Measurements from ENCODE around the gene GRPR.

GRPR gene

DNA sequence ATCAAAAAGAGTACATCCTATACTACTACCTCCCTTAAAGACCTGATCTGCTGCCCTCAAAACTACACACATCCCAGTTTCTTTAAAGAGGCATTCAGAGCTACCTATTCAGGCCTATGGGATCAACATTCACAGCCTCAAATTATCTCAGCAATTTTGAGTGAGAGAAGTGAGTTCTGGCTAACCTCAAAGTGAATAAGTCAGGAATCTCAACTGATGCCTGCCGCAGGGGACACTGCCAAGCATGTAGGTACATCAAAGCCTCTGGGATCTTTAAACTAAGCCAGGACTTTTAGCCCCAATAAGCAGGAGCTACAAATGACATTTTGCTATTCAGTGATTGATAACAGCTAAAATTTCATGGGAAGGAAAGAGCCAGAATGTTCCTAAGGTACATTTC, 11.6 kb downstream of the GRPR start:
- H3K4me3 ChIP-seq: no peak overlapping the region
- DNase-seq (ENCODE audit: low spot score): no peak
- H3K27ac ChIP-seq: no peak overlapping the region
- no peak for TF ChIP-seq CTCF (IDR thresholded peaks at IDR 0.05)

GRCh38 chrX:16136080-16136479, 12.7 kb downstream of the GRPR start:
- no peak overlapping the region for H3K27ac ChIP-seq
- H3K4me3 ChIP-seq: no peak overlapping the region
- no peak for TF ChIP-seq CTCF (IDR thresholded peaks at IDR 0.05)
- no peak for DNase-seq (ENCODE audit: low spot score)

DNA sequence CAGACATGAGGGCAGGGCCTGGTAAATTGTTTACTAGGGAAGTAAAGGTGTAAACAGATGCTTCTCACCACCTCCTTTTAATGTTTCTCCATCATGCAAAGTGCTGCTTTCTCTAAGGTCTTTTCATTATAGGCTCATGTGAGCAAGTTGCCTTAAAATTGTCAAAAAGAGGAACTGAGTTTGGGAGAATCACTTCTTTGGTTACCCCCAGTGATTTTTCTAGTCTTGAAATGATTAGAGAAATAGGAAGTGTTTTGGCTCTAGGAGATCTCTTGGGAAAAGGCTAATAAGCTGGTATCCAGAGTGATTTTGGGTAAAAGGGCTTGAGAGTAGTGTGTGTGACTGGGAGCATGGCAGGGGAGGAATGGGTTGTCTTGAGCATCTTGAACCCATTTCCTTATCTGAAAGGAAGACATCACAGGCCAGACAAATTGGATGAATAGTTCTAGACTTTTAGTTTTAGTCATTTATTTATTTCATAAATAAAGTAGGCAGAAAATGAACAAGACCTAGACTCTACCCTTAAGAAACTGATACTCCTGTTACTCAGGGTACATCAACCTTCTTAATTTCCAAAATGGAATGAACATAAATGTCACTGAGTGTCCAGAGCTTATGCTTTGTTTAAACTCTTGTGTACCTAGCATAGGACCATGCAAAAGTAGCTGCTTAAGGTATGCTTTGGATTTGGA, 14.2 kb downstream of the GRPR start:
- Histone ChIP-seq H3K4me3 (no peak overlapping the region), H3K27ac (no peak overlapping the region)
- no peak for TF ChIP-seq CTCF (IDR thresholded peaks at IDR 0.05)
- no peak for DNase-seq (ENCODE audit: low spot score)

GRCh38 chrX:16138108-16138427, 14.7 kb downstream of the GRPR start:
- DNase-seq (ENCODE audit: low spot score): no peak
- Histone ChIP-seq H3K27ac (no peak overlapping the region), H3K4me3 (no peak overlapping the region)
- no peak for TF ChIP-seq CTCF (IDR thresholded peaks at IDR 0.05)

GRCh38 chrX:16140448-16140847, 17.1 kb downstream of the GRPR start:
- DNase-seq (ENCODE audit: low spot score): no peak
- H3K27ac ChIP-seq: no peak overlapping the region
- TF ChIP-seq CTCF (IDR thresholded peaks at IDR 0.05): no peak
- no peak overlapping the region for H3K4me3 ChIP-seq

GRCh38 chrX:16140983-16141382, 17.6 kb downstream of the GRPR start:
- no peak for DNase-seq (ENCODE audit: low spot score)
- Histone ChIP-seq H3K27ac (no peak overlapping the region), H3K4me3 (no peak overlapping the region)
- TF ChIP-seq CTCF (IDR thresholded peaks at IDR 0.05): no peak

- TF ChIP-seq CTCF (IDR thresholded peaks at IDR 0.05): no peak
- H3K27ac ChIP-seq: no peak overlapping the region
- DNase-seq (ENCODE audit: low spot score): no peak
- H3K4me3 ChIP-seq: no peak overlapping the region
Observed at GRCh38 chrX:16141422-16142245, 18.3 kb downstream of the GRPR start.

Data from coronary artery (tissue), 2 donors.